HepG2 (cell line): Measurements from ENCODE around the gene LAP3. TPM values are rescaled to one million over a fixed set of nuclear protein-coding genes. Genes with fewer than 3 reads are reported as not detected.
A peak's percentile ranks its signal among the peaks of the same experiment; 100 is the strongest.

Source experiments
- ATAC-seq: fragments of 200-7000 bp; cut with Tn5 transposase; 3 replicates; pipeline ENCODE4 v1.9.1; 2020; ENCODE audit warnings: mild to moderate bottlenecking, moderate library complexity
- Bru-seq: library from RNA; stranded (reverse); fragments of 400-500 nt; gene quantifications from one replicate; lab custom pipeline; 2021; lab: Mats Ljungman, UMichigan
- BruChase-seq, 2 experiments: library from RNA; stranded (reverse); fragments of 400-500 nt; gene quantifications; one replicate each; lab custom pipeline; 2021; lab: Mats Ljungman, UMichigan
- BruUV-seq: library from RNA; stranded (reverse); fragments of 400-500 nt; replicated peaks from 2 replicates; lab custom pipeline; 2021; lab: Mats Ljungman, UMichigan
- CTCF ChIA-PET: fragments of 300-600 bp; formaldehyde crosslinking; extraction: SDS; loops from one replicate; lab custom pipeline; 2021; ENCODE audit warnings: low total read pairs, inconsistent platforms, low intra/inter-chr PET ratio; lab: Yijun Ruan, JAX
- POLR2A ChIA-PET: fragments of 350-600 bp; sonication (Branson Sonifier 250); formaldehyde crosslinking; loops from one replicate; lab custom pipeline; 2020; ENCODE audit warnings: antibody characterized with exemption, inconsistent platforms; lab: Yijun Ruan, JAX
- DNase-seq: peaks from one replicate; pipeline ENCODE4 v3.0.0-alpha.2; 2015; ENCODE audit warnings: low spot score
- FAIRE-seq: peaks from 3 replicates; lab custom pipeline; 2011; peaks lifted over from hg19 to GRCh38; lab: Jason Lieb, UNC
- H2AFZ ChIP-seq: one replicate; pipeline ENCODE4 v1.6.1; 2011; ENCODE audit warnings: low read length, inconsistent platforms
- H3K27ac ChIP-seq: fragments of 300-600 bp; 3 replicates; pipeline ENCODE4 v1.8.0; 2011; ENCODE audit warnings: mixed run types, mild to moderate bottlenecking, mixed read lengths, low read length, inconsistent platforms; ENCODE audit not compliant: insufficient read depth; ENCODE audit errors: extremely low read length
- H3K27me3 ChIP-seq, 2 experiments: fragments of 200-600 bp in 1 of 2; 2 replicates in 1 of 2; 3 replicates in 1 of 2; pipeline versions ENCODE4 v1.6.0 to v1.8.0; 2011; ENCODE audit warnings: low read length in 2 of 2, mild to moderate bottlenecking in 2 of 2, moderate library complexity in 2 of 2, inconsistent platforms in 1 of 2; ENCODE audit not compliant: insufficient read depth in 2 of 2, control insufficient read depth in 1 of 2
- H3K36me3 ChIP-seq, 2 experiments: fragments of 200-600 bp in 1 of 2; replicated peaks in 1 of 2; 2 replicates in 1 of 2; 3 replicates in 1 of 2; pipeline versions ENCODE4 v1.5.1 to v1.8.0; 2011; ENCODE audit warnings: low read length in 2 of 2, inconsistent platforms in 1 of 2; ENCODE audit not compliant: insufficient read depth in 2 of 2, control insufficient read depth in 1 of 2
- H3K4me1 ChIP-seq: 2 replicates; pipeline ENCODE4 v1.5.1; 2012; ENCODE audit warnings: low read length, inconsistent platforms; ENCODE audit not compliant: insufficient read depth
- H3K4me2 ChIP-seq: 2 replicates; pipeline ENCODE4 v1.6.0; 2011; ENCODE audit warnings: low read depth, low read length, inconsistent platforms
- H3K4me3 ChIP-seq, 3 experiments: fragments of 200-600 bp in 1 of 3; sonication (generic), shearing (Covaris generic) in 1 of 3; replicated peaks in 1 of 3; 2 replicates each; pipeline ENCODE4 v1.5.1; 2011 to 2016; ENCODE audit warnings: low read length in 3 of 3, inconsistent platforms in 2 of 3, low read depth in 2 of 3, mild to moderate bottlenecking in 2 of 3, control low read depth in 1 of 3, mixed read lengths in 1 of 3; ENCODE audit not compliant: insufficient read depth in 1 of 3
- H3K79me2 ChIP-seq: one replicate; pipeline ENCODE4 v1.6.1; 2011; ENCODE audit warnings: low read length, inconsistent platforms; ENCODE audit not compliant: insufficient read depth
- H3K9ac ChIP-seq: 2 replicates; pipeline ENCODE4 v1.6.0; 2011; ENCODE audit warnings: mild to moderate bottlenecking, low read depth, low read length, inconsistent platforms; ENCODE audit not compliant: insufficient read depth
- H3K9me3 ChIP-seq: 2 replicates; pipeline ENCODE4 v1.5.1; 2012; ENCODE audit warnings: mild to moderate bottlenecking, low read length
- H4K20me1 ChIP-seq: 2 replicates; pipeline ENCODE4 v1.6.0; 2011; ENCODE audit warnings: inconsistent platforms, mild to moderate bottlenecking, low read length, moderate library complexity; ENCODE audit not compliant: insufficient read depth
- ATF7 ChIP-seq, 2 experiments: fragments of 450-650 bp in 1 of 2; sonication (generic) in 1 of 2; formaldehyde crosslinking in 1 of 2; IDR thresholded peaks; 2 replicates each; pipeline versions ENCODE4 v1.4.0 to v1.6.1; 2016 to 2020; ENCODE audit warnings: antibody characterized with exemption in 1 of 2, mild to moderate bottlenecking in 1 of 2, missing genetic modification reagents in 1 of 2
- DNMT1 ChIP-seq: sonication (generic); formaldehyde crosslinking; IDR thresholded peaks from 2 replicates; pipeline ENCODE4 v1.5.1; 2020; ENCODE audit warnings: mild to moderate bottlenecking, missing genetic modification reagents
- DRAP1 ChIP-seq: IDR thresholded peaks from 2 replicates; pipeline ENCODE4 v1.6.1; 2016; ENCODE audit warnings: missing genetic modification reagents, missing compliant biosample characterization
- ERF ChIP-seq: IDR thresholded peaks from 2 replicates; pipeline ENCODE4 v1.6.1; 2018; ENCODE audit warnings: missing biosample characterization, missing genetic modification reagents
- GABPA ChIP-seq, 2 experiments: IDR thresholded peaks; 2 replicates each; pipeline ENCODE4 v1.6.1; 2011 to 2016; ENCODE audit warnings: low read depth in 2 of 2, low read length in 1 of 2, missing biosample characterization in 1 of 2, missing genetic modification characterization in 1 of 2
- HNF4G ChIP-seq, 2 experiments: sonication (generic) in 1 of 2; formaldehyde crosslinking in 1 of 2; IDR thresholded peaks; 2 replicates each; pipeline versions ENCODE4 v1.4.0 to v1.6.1; 2011 to 2020; ENCODE audit warnings: borderline replicate concordance in 2 of 2, low read depth in 2 of 2, mild to moderate bottlenecking in 2 of 2, low read length in 1 of 2, missing genetic modification reagents in 1 of 2, moderate library complexity in 1 of 2
- HOXA9 ChIP-seq: sonication (generic); formaldehyde crosslinking; IDR thresholded peaks from 2 replicates; pipeline ENCODE4 v1.8.1; 2022; ENCODE audit warnings: missing genetic modification reagents, mild to moderate bottlenecking, moderate library complexity, borderline replicate concordance
- KDM5B ChIP-seq: sonication (generic); formaldehyde crosslinking; IDR thresholded peaks from 2 replicates; pipeline ENCODE4 v1.4.0; 2020; ENCODE audit warnings: missing genetic modification reagents, mild to moderate bottlenecking, borderline replicate concordance
- NR2F6 ChIP-seq, 2 experiments: IDR thresholded peaks; 2 replicates each; pipeline ENCODE4 v1.6.1; 2016; ENCODE audit warnings: antibody characterized with exemption in 1 of 2, mild to moderate bottlenecking in 1 of 2
- SIX4 ChIP-seq: sonication (generic); formaldehyde crosslinking; IDR thresholded peaks from 2 replicates; pipeline ENCODE4 v1.4.0; 2020; ENCODE audit warnings: missing genetic modification reagents
- SRSF9 ChIP-seq: fragments of 200-400 bp; formaldehyde crosslinking; IDR thresholded peaks from 2 replicates; pipeline ENCODE4 v1.6.1; 2018; ENCODE audit warnings: borderline replicate concordance, mild to moderate bottlenecking, low read depth, low read length; ENCODE audit not compliant: insufficient read depth, poor library complexity, severe bottlenecking
- TMF1 ChIP-seq: sonication (generic); formaldehyde crosslinking; IDR thresholded peaks from 2 replicates; pipeline ENCODE4 v1.8.1; 2022; ENCODE audit warnings: low read depth, missing genetic modification reagents
- ZNF235 ChIP-seq: sonication (generic); formaldehyde crosslinking; IDR thresholded peaks from 2 replicates; pipeline ENCODE4 v1.8.1; 2023; ENCODE audit warnings: mild to moderate bottlenecking, missing genetic modification reagents, borderline replicate concordance
- ZNF546 ChIP-seq: sonication (generic); formaldehyde crosslinking; conservative IDR thresholded peaks from 2 replicates; pipeline ENCODE4 v1.8.1; 2023; ENCODE audit warnings: mild to moderate bottlenecking, missing genetic modification reagents
- ZNF772 ChIP-seq: sonication (generic); formaldehyde crosslinking; IDR thresholded peaks from 2 replicates; pipeline ENCODE4 v1.5.0; 2020; ENCODE audit warnings: mild to moderate bottlenecking, missing genetic modification reagents
- WGBS: methylation state at CpG from one replicate; pipeline ENCODE4 v1.1.6; 2017; ENCODE audit warnings: low lambda C conversion rate; 5-methylcytosine and 5-hydroxymethylcytosine counted together
- in situ Hi-C: cut with HindIII; loops from 2 replicates; pipeline ENCODE4 v1.10.0; 2017; ENCODE audit warnings: low pct_unique_long_range_greater_than_20kb; ENCODE audit not compliant: extremely low pct_ligation_motif_present
- intact Hi-C: fragments of 100-400 bp; cut with micrococcal nuclease; formaldehyde crosslinking; loops from one replicate; pipeline ENCODE4 v1.10.0; 2022; ENCODE audit not compliant: unreplicated experiment
- long read RNA-seq, 2 experiments: library from RNA in 1 of 2; library from polyadenylated mRNA in 1 of 2; stranded (forward) in 1 of 2; unstranded in 1 of 2; transcript quantifications; one replicate each; pipeline ENCODE4 v2.0.0, GENCODE V29; 2019 to 2022
- polyA minus RNA-seq, 3 experiments: library from RNA; depleted of rRNA, polyadenylated mRNA; stranded (reverse); fragments of >200 nt; gene quantifications; 2 replicates each; pipeline ENCODE4 v1.2.3, GENCODE V29; 2011; ENCODE audit warnings: low replicate concordance in 1 of 3
- polyA plus RNA-seq, 8 experiments: library from polyadenylated mRNA; depleted of rRNA in 3 of 8; stranded (reverse) in 7 of 8; unstranded in 1 of 8; fragments of >200 nt; fragmentation: Illumina TruSeq in 4 of 8; extraction: Trizol in 4 of 8; gene quantifications; 2 replicates each; pipeline versions ENCODE4 v1.2.1 to v1.2.3, GENCODE V29; 2011 to 2016; ENCODE audit warnings: low read depth in 4 of 8, missing spikeins in 1 of 8, mixed read lengths in 1 of 8; ENCODE audit not compliant: insufficient read depth in 1 of 8
- total RNA-seq, 5 experiments: library from RNA; depleted of rRNA; stranded (reverse); fragments of >200 nt; fragmentation: Illumina TruSeq; extraction: Trizol; gene quantifications; 2 replicates each; pipeline ENCODE4 v1.2.3, GENCODE V29; 2016; ENCODE audit warnings: low read depth in 1 of 5

LAP3 gene
- 125 and 177 TPM in 2 replicates for total RNA-seq (2016; rRNA removed; fragmentation: Illumina TruSeq; extraction: Trizol)
- total RNA-seq (2016; cell fraction: cytosol; rRNA removed; fragmentation: Illumina TruSeq; extraction: Trizol; ENCODE audit: low read depth) = 15.4 and 16.0 TPM in 2 replicates
- 126 and 179 TPM in 2 replicates for total RNA-seq (2016; cell fraction: insoluble cytoplasmic fraction; rRNA removed; fragmentation: Illumina TruSeq; extraction: Trizol)
- 26.0 and 30.3 TPM in 2 replicates for total RNA-seq (2016; cell fraction: membrane; rRNA removed; fragmentation: Illumina TruSeq; extraction: Trizol)
- total RNA-seq (2016; cell fraction: nucleus; rRNA removed; fragmentation: Illumina TruSeq; extraction: Trizol) = 64.4 and 68.5 TPM in 2 replicates
- 90.5 and 106 TPM in 2 replicates for polyA plus RNA-seq (2011; rRNA removed)
- polyA plus RNA-seq (2011; cell fraction: cytosol; rRNA removed) = 74.5 and 100 TPM in 2 replicates
- 37.3 and 46.1 TPM in 2 replicates for polyA plus RNA-seq (2011; cell fraction: nucleus; rRNA removed)
- 128 and 190 TPM in 2 replicates for polyA plus RNA-seq (2012)
- polyA plus RNA-seq (2016; cell fraction: cytosol; fragmentation: Illumina TruSeq; extraction: Trizol; ENCODE audit: low read depth) = 10.5 and 11.8 TPM in 2 replicates
- 153 and 156 TPM in 2 replicates for polyA plus RNA-seq (2016; cell fraction: insoluble cytoplasmic fraction; fragmentation: Illumina TruSeq; extraction: Trizol; ENCODE audit: low read depth)
- polyA plus RNA-seq (2016; cell fraction: membrane; fragmentation: Illumina TruSeq; extraction: Trizol; ENCODE audit: low read depth) = 17.8 and 21.9 TPM in 2 replicates
- polyA plus RNA-seq (2016; cell fraction: nucleus; fragmentation: Illumina TruSeq; extraction: Trizol; ENCODE audit: insufficient read depth, low read depth) = 62.6 and 62.9 TPM in 2 replicates
- 16.6 and 36.0 TPM in 2 replicates for polyA minus RNA-seq (2011; rRNA and poly(A)+ RNA removed; ENCODE audit: low replicate concordance)
- 59.6 and 67.2 TPM in 2 replicates for polyA minus RNA-seq (2011; cell fraction: cytosol; rRNA and poly(A)+ RNA removed)
- 98.4 and 124 TPM in 2 replicates for polyA minus RNA-seq (2011; cell fraction: nucleus; rRNA and poly(A)+ RNA removed)
- percentile 89 among the genes with signal in this experiment for Bru-seq, nascent RNA
- BruChase-seq, experiment 1, labeled RNA remaining after a 6-hour chase = percentile 88 among the genes with signal in this experiment
- BruChase-seq, experiment 2, labeled RNA remaining after a 2-hour chase = percentile 84 among the genes with signal in this experiment
- long read RNA-seq, experiment 1, transcript LAP3-201 (13 exons, 2,213 nt) = major isoform, 255 of 305 reads
- long read RNA-seq, experiment 1, partial matches to known transcripts = 40 of 305 reads
- long read RNA-seq, experiment 1, other reads (novel, unspliced or antisense) = 7 of 305 reads
- long read RNA-seq, experiment 2, transcript LAP3-201 (13 exons, 2,213 nt) = major isoform, 84 of 173 reads
- long read RNA-seq, experiment 2, partial matches to known transcripts = 33 of 173 reads
- long read RNA-seq, experiment 2, other reads (novel, unspliced or antisense) = 56 of 173 reads

GRCh38 chr4:17576932-17577664, at the start of gene LAP3:
TSS of gene LAP3 (plus strand) at chr4:17577198. CDS start at chr4:17577466, 268 bp downstream.
- intact Hi-C loops (loop anchor here (1.0 to 2.0 kb wide), 3 partner anchors 18 to 38 kb away; partner anchors contain the start of gene MED28), in situ Hi-C loops (no loop called here)
- Histone ChIP-seq H3K9me3 (no peaks in the 10 kb centered on the region), H3K36me3 (peaks cover 3 to 26% of the 10 kb centered on the region in 2 experiments), H3K27ac (peak within 1 kb of the TSS; percentile 75), H3K4me2 (peak within 1 kb of the TSS; percentile 85), H3K27me3 (no peaks in the 10 kb centered on the region; a peak in 1 of 5 replicates), H3K4me3 (peak within 1 kb of the TSS; percentile 87 to 91 (median 91)), H2AFZ (no peak within 1 kb of the TSS), H3K79me2 (peaks cover 28% of the 10 kb centered on the region), H3K4me1 (peaks cover 63% of the 10 kb centered on the region), H3K9ac (peak within 1 kb of the TSS; percentile 87), H4K20me1 (no peaks in the 10 kb centered on the region)
- DNase-seq = peak; percentile 90
- peak; percentile 68 for FAIRE-seq
- CTCF ChIA-PET = interaction anchor here (1.5 kb wide), 1 partner anchor 28 kb away, joined by 5 read pairs; no protein-coding TSS in a partner anchor
- POLR2A ChIA-PET = interaction anchor here (0.8 to 2.7 kb wide), 9 partner anchors 10 to 42 kb away, joined by 3 to 49 read pairs (median 6); partner anchors contain the start of gene MED28
- ATAC-seq = peak; percentile 94
- WGBS = under 1% methylated on average over 16 of the region's 91 CpGs
- no TSS peak for BruUV-seq
- TF ChIP-seq NR2F6 (IDR thresholded peaks at IDR 0.05) (no peak), NR2F6 (CRISPR knock-in tag; IDR thresholded peaks at IDR 0.05) (no peak), ZNF772 (CRISPR knock-in tag) (0 out of 2 replicates have a peak, but pooled peaks have one; percentile 84), SRSF9 (no peak), TMF1 (CRISPR knock-in tag) (peak; percentile 94), ATF7 (IDR thresholded peaks at IDR 0.05) (peak; percentile 99), ATF7 (CRISPR knock-in tag; IDR thresholded peaks at IDR 0.05) (peak; percentile 92), SIX4 (peak; percentile 53; the same call in 1 of the 2 replicates), HOXA9 (peak; percentile 73; the same call in 1 of the 2 replicates), ERF (peak; percentile 93), DNMT1 (CRISPR knock-in tag) (no peak; the same call in 1 of the 2 replicates), KDM5B (CRISPR knock-in tag) (peak; percentile 68; the same call in 1 of the 2 replicates), ZNF235 (CRISPR knock-in tag) (no peak), HNF4G (IDR thresholded peaks at IDR 0.05; ENCODE audit: borderline replicate concordance, low read depth, low read length) (0 out of 2 replicates have a peak, but pooled peaks have one; percentile 11), HNF4G (CRISPR knock-in tag; IDR thresholded peaks at IDR 0.05; ENCODE audit: borderline replicate concordance, low read depth) (no peak; the same call in 1 of the 2 replicates), ZNF546 (peak; percentile 94; the same call in 1 of the 2 replicates), GABPA (IDR thresholded peaks at IDR 0.05; ENCODE audit: low read depth, low read length) (peak; percentile 72), GABPA (CRISPR knock-in tag; IDR thresholded peaks at IDR 0.05; ENCODE audit: low read depth) (peak; percentile 69), DRAP1 (peak; percentile 92)
